GM12875 (cell line): ENCODE results near the gene MITF.
"Not testable (repeated sequence)": the region's sequence is repeated elsewhere in the genome, so short reads cannot be mapped to it uniquely, and the experiment has no call there.

Source experiments
- H3K4me3 ChIP-seq: one replicate; pipeline ENCODE4 v1.5.1; 2011; ENCODE audit warnings: low read depth, low read length, control low read depth
- TF ChIP-seq, protein P1 (sequence below): IDR thresholded peaks from 2 replicates; pipeline ENCODE4 v1.5.1; 2011; ENCODE audit warnings: low read depth, mild to moderate bottlenecking, control low read depth, inconsistent platforms, low read length, moderate library complexity, borderline replicate concordance; ENCODE audit not compliant: insufficient read depth

MITF gene

DNA sequence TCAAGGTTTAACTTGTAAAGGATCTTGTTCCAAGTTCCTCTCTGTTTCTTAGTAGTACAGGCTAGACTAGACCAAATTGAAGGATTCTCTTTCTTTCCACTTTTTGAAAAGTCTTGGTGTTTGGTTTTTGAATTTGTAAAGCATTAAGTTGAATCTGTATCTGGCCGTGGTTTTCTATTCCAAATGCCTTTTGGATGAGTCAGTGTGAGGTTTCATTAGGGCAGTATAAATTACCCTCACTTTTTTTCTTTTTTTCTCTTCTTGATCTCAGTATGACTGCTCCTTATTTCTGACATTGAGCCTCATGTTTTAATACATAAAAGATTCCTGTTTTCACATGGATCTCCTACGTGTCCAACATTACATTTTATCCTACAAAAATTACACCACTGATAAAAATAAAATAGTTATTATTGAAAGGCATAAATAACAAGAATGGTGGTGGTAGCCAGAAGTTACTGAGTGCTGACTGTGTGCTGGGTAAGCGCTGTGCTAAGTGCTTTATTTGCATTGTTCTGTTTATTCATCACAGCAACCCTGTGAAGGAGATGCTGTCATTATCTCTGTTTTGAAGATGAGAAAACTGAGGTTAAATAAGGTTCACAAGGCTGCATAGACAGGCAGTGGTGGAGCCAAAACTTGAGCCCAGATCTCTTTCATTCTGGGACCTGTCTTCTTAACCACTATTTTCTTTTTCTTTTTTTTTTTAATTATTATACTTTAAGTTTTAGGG is 48.3 kb downstream of the MITF start:
- TF ChIP-seq, protein P1, sequence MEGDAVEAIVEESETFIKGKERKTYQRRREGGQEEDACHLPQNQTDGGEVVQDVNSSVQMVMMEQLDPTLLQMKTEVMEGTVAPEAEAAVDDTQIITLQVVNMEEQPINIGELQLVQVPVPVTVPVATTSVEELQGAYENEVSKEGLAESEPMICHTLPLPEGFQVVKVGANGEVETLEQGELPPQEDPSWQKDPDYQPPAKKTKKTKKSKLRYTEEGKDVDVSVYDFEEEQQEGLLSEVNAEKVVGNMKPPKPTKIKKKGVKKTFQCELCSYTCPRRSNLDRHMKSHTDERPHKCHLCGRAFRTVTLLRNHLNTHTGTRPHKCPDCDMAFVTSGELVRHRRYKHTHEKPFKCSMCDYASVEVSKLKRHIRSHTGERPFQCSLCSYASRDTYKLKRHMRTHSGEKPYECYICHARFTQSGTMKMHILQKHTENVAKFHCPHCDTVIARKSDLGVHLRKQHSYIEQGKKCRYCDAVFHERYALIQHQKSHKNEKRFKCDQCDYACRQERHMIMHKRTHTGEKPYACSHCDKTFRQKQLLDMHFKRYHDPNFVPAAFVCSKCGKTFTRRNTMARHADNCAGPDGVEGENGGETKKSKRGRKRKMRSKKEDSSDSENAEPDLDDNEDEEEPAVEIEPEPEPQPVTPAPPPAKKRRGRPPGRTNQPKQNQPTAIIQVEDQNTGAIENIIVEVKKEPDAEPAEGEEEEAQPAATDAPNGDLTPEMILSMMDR, result no peak
- no peak overlapping the region for H3K4me3 ChIP-seq

DNA sequence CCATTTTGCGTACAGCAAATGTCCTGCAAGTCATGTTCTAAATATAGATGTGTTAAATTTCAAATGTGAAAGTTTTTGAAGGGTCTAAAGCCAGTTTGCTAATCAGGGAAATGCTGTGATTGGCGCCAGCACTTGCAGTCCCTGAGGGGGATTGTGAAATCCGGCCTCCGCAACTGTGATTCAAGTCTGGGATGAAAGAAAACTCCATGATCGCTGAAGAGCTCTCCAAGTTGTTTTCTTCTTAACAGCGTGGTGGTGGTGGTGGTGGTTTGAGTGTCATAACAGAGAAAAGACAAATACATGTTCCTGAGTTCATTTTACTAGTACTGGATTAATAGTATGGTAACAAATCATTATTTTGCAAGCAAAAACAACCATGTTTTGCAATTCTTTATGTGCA is 51.8 kb downstream of the MITF start:
- TF ChIP-seq, protein P1, result no peak
- H3K4me3 ChIP-seq, result no peak overlapping the region

DNA sequence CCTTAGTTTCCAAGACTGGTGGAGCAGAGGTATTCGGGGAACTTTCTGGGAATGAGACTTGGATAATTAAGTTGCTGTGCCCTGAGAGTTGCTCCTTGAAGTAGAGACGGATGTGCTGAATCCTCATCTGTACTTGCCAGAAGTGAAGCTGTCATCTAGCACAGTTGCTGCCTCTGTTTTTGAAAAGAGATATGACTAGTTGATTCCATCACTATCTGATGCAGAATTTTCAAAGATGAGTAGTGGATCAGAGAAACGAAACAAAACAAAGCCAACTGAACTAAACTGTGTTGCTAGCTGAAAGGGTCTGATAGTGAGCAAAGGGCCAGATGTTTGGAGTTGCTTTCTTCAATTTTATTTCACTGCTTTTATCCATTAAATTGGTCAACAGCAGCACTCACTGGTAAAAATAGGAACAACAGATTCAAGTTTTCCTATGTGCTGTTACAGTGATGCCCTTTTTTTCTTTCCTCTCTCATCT is 52.7 kb downstream of the MITF start:
- H3K4me3 ChIP-seq, result no peak overlapping the region
- TF ChIP-seq, protein P1, result no peak

DNA sequence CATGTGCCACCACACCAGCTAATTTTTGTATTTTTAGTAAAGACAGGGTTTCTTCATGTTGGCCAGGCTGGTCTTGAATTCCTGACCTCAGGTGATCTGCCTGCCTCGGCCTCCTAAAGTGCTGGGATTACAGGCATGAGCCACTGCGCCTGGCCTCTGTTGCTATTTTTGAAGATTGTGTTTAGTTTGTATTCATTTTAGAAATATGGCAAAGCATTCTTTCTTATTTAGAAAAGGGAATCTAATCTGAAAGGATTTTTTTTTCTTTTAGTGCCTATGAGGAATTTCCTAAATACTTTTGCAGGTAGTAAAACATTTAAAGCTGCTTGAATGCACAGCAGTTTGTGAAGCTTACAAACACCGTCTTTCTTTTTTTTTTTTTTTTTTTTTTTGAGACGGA is 56.9 kb downstream of the MITF start:
- H3K4me3 ChIP-seq, result not testable (repeated sequence)

DNA sequence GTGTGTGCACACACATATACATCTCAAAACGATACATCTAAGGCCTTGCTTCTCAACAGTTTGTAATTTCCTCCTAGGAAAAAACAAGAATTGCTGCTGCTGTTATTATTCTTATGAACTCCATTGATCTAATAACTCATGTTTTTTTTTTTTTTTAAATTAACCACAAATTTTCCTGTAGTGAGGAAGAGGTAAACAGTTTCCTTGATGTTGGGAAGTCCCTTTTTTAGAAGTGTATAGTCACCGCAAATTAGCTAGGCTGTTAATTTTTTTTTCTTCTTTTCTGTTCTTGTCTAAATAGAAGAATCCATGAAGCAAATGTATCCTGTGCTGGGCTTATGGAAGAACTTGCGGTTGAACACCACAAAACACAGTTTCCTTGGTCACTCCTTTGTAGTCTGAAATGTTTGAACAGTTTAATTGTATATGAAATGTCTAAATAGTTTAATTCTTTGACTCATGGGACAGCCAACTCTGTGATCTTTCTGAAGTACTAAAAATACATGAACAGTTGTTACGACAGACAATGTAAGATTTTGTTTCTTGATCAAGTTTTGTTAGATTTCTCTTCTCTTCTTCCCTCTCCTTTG is 64.5 kb downstream of the MITF start:
- no peak overlapping the region for H3K4me3 ChIP-seq
- TF ChIP-seq, protein P1, result no peak

DNA sequence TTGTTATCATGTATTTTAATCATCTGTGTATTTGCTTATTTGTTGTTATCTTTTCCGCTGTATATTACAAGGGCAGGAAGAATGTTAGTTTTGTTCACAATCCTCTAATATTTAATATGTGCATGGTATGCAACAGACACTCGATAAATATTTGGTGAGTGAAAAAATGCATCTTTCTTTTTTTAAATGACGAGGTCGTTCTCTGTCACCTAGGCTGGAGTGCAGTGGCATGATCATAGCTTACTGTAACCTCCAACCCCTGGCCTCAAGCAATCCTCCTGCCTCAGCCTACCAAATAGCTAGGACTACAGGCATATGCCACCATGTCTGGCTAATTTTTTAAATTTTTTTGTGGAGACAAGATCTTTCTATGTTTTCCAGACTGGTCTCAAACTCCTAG is 66.2 kb downstream of the MITF start:
- TF ChIP-seq, protein P1, result no peak
- H3K4me3 ChIP-seq, result no peak overlapping the region

DNA sequence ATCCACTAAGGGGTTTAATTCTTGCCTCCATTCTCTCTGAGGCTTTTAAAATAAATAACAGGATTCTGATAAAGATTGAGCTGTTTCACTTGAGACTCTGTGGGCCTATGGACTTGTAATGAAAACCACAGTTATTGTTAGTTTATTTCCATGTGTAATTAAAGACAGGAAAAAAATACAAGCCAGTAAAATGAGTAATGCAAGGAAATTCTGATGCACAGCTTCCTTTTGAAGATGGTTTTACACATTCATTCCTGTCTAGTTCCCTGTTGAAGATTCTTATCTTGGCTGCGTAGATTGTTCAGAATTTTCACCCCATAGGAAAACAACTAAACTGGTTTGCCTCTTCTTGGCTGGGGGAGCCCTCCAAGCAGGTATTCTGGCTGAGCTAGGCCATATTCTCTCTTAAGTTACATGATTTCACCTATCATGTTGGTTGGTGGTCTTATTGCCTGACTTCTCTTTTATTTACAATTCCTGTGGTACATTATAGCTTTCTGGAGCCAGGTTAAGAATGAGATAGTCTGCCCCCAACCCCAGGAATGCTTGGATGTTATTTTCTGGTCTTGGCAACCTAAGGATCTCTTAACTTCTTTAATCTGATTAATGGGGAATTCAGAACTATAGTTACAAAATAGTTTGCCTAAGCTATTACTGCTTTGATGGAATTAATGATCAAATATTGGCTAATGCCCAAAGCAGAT is 67.6 kb downstream of the MITF start:
- no peak overlapping the region for H3K4me3 ChIP-seq
- TF ChIP-seq, protein P1, result no peak
